DOHH2 (cell line): ENCODE data around the gene MORC2.

Experiments used
- H3F3A ChIP-seq: fragments of 200-600 bp; sonication (generic), shearing (Covaris generic); 2 replicates; pipeline ENCODE4 v1.6.0; 2016; ENCODE audit warnings: antibody characterized with exemption, mild to moderate bottlenecking; ENCODE audit not compliant: control insufficient read depth, insufficient read depth
- H3K27ac ChIP-seq: fragments of 200-600 bp; sonication (generic); 2 replicates; pipeline ENCODE4 v1.5.1; 2014; ENCODE audit warnings: low read depth, mild to moderate bottlenecking, low read length, moderate library complexity
- H3K27me3 ChIP-seq: fragments of 200-600 bp; sonication (generic); 2 replicates; pipeline ENCODE4 v1.6.1; 2014; ENCODE audit warnings: mild to moderate bottlenecking, low read length, mixed read lengths; ENCODE audit not compliant: control insufficient read depth
- H3K36me3 ChIP-seq: fragments of 200-600 bp; sonication (generic); 2 replicates; pipeline ENCODE4 v1.6.1; 2014; ENCODE audit warnings: mild to moderate bottlenecking, low read length, moderate library complexity, mixed read lengths; ENCODE audit not compliant: control insufficient read depth
- H3K4me1 ChIP-seq: fragments of 200-600 bp; sonication (generic); 2 replicates; pipeline ENCODE4 v1.6.1; 2014; ENCODE audit warnings: mild to moderate bottlenecking, low read length, mixed read lengths; ENCODE audit not compliant: control insufficient read depth
- H3K4me2 ChIP-seq: fragments of 200-600 bp; sonication (generic); 2 replicates; pipeline ENCODE4 v1.6.0; 2014; ENCODE audit warnings: mild to moderate bottlenecking, low read length, moderate library complexity
- H3K4me3 ChIP-seq: fragments of 200-600 bp; sonication (generic); 2 replicates; pipeline ENCODE4 v1.5.1; 2014; ENCODE audit warnings: mild to moderate bottlenecking, low read length, mixed read lengths
- H3K79me2 ChIP-seq: fragments of 200-600 bp; sonication (generic); 2 replicates; pipeline ENCODE4 v1.6.1; 2014; ENCODE audit warnings: mild to moderate bottlenecking, low read length, mixed read lengths; ENCODE audit not compliant: control insufficient read depth
- H3K9me2 ChIP-seq: fragments of 200-600 bp; sonication (generic); replicated peaks from 2 replicates; pipeline ENCODE4 v1.6.1; 2014; ENCODE audit warnings: mild to moderate bottlenecking, low read length, mixed read lengths; ENCODE audit not compliant: control insufficient read depth
- H3K9me3 ChIP-seq: fragments of 200-600 bp; sonication (generic); 2 replicates; pipeline ENCODE4 v1.6.1; 2014; ENCODE audit warnings: antibody characterized with exemption, low read length, mixed read lengths; ENCODE audit not compliant: control insufficient read depth, insufficient read depth
- H4K20me1 ChIP-seq: fragments of 200-600 bp; sonication (generic); 2 replicates; pipeline ENCODE4 v1.6.0; 2014; ENCODE audit warnings: low read depth, mild to moderate bottlenecking, antibody characterized with exemption, low read length, moderate library complexity; ENCODE audit not compliant: control insufficient read depth, insufficient read depth
- EZH2phosphoT487 ChIP-seq: fragments of 200-600 bp; sonication (generic); IDR thresholded peaks from 2 replicates; pipeline ENCODE4 v1.6.1; 2017; ENCODE audit warnings: borderline replicate concordance, mild to moderate bottlenecking, antibody characterized with exemption, low read length, moderate library complexity, mixed read lengths
- TF ChIP-seq, protein P1 (sequence below): fragments of 200-600 bp; sonication (generic); IDR thresholded peaks from one replicate; pipeline ENCODE4 v1.5.1; 2014; ENCODE audit warnings: antibody characterized with exemption, mild to moderate bottlenecking, low read depth, low read length; ENCODE audit not compliant: poor library complexity, severe bottlenecking

MORC2 gene

DNA sequence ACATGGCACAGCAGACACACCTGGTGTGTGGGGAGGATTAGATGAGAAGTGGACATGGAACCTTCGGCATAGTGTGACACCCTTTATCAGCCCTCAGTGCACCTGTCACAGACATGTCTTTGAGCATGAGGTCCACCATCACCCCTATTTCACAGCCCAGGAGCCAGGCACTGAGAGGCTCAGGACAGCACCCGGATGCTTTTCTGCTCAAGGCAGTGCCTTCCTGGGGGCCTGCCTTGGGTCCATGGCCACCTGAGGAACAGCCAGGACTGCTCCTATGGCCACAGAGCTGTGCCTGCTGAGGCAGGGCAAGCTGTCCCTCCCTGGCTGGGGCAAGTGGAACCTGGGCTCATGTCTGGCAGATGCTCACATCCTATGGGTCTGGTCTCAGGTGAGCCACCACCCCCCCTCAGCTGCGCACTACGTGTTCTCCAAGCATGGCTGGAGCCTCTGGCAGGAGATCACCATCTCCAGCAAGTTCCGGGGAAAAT is 75.8 kb downstream of the MORC2 start:
- Histone ChIP-seq H3K27me3 (no peaks in the 10 kb centered on the region), H3K79me2 (no peaks in the 10 kb centered on the region), H3F3A (no peaks in the 10 kb centered on the region), H3K4me3 (no peak overlapping the region), H4K20me1 (no peaks in the 10 kb centered on the region), H3K4me1 (no peaks in the 10 kb centered on the region), H3K27ac (no peak overlapping the region), H3K4me2 (no peak overlapping the region), H3K9me2 (no peaks in the 10 kb centered on the region), H3K36me3 (no peaks in the 10 kb centered on the region), H3K9me3 (no peaks in the 10 kb centered on the region)
- no peak for TF ChIP-seq EZH2phosphoT487
- TF ChIP-seq, protein P1, sequence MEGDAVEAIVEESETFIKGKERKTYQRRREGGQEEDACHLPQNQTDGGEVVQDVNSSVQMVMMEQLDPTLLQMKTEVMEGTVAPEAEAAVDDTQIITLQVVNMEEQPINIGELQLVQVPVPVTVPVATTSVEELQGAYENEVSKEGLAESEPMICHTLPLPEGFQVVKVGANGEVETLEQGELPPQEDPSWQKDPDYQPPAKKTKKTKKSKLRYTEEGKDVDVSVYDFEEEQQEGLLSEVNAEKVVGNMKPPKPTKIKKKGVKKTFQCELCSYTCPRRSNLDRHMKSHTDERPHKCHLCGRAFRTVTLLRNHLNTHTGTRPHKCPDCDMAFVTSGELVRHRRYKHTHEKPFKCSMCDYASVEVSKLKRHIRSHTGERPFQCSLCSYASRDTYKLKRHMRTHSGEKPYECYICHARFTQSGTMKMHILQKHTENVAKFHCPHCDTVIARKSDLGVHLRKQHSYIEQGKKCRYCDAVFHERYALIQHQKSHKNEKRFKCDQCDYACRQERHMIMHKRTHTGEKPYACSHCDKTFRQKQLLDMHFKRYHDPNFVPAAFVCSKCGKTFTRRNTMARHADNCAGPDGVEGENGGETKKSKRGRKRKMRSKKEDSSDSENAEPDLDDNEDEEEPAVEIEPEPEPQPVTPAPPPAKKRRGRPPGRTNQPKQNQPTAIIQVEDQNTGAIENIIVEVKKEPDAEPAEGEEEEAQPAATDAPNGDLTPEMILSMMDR: no peak

DNA sequence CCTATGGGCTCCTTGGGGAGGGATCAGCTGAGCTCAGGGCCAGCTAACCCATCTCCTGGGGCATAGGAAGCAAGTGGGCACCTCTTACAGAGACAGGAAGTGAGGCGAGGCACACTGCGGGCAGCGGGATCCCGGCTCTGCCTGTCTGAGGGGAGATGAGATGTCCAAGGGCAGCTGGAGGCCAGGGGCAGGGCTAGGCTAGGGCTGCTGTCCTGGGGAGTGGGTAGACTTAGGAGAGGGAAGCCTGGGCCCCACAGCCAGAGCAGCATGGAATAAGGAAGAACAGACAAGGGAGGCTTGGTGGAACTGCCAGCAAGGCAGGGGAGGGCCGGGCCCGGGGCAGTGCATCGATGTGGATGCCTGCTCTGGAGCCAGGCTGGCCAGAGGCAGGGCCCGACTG is 76.3 kb downstream of the MORC2 start:
- H3K9me2 ChIP-seq: no peaks in the 10 kb centered on the region
- no peaks in the 10 kb centered on the region for H3K36me3 ChIP-seq
- no peaks in the 10 kb centered on the region for H3K79me2 ChIP-seq
- no peaks in the 10 kb centered on the region for H3K4me1 ChIP-seq
- TF ChIP-seq, protein P1: no peak
- no peak for TF ChIP-seq EZH2phosphoT487
- H4K20me1 ChIP-seq: no peaks in the 10 kb centered on the region
- no peak overlapping the region for H3K4me2 ChIP-seq
- H3K9me3 ChIP-seq: no peaks in the 10 kb centered on the region
- no peak overlapping the region for H3K4me3 ChIP-seq
- no peaks in the 10 kb centered on the region for H3K27me3 ChIP-seq
- H3K27ac ChIP-seq: no peak overlapping the region
- no peaks in the 10 kb centered on the region for H3F3A ChIP-seq

DNA sequence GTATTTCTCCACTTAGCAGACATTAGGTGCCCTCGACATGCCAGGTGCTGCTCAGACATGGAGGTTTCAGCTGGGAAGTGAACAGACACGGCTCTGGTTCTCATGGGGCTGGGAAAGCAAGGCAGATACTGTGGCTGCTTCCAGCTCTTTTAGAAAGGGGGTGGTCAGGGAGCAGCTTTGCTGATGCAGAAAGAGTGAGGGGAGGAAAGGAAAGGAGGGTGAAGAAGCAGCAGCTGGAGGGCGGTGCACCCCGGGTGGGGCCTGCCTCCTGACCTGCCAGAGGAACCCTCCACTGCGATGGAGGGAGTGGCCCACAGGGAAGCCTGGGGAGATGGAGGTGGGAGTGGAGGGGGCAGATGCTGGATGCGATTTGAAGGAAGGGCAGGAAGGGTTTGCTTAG is 76.8 kb downstream of the MORC2 start:
- Histone ChIP-seq H4K20me1 (no peaks in the 10 kb centered on the region), H3K9me2 (no peaks in the 10 kb centered on the region), H3F3A (no peaks in the 10 kb centered on the region), H3K4me3 (no peak overlapping the region), H3K79me2 (no peaks in the 10 kb centered on the region), H3K4me2 (no peak overlapping the region), H3K9me3 (no peaks in the 10 kb centered on the region), H3K27ac (no peak overlapping the region), H3K4me1 (no peaks in the 10 kb centered on the region), H3K36me3 (no peaks in the 10 kb centered on the region), H3K27me3 (no peaks in the 10 kb centered on the region)
- TF ChIP-seq, protein P1: no peak
- TF ChIP-seq EZH2phosphoT487: no peak

DNA sequence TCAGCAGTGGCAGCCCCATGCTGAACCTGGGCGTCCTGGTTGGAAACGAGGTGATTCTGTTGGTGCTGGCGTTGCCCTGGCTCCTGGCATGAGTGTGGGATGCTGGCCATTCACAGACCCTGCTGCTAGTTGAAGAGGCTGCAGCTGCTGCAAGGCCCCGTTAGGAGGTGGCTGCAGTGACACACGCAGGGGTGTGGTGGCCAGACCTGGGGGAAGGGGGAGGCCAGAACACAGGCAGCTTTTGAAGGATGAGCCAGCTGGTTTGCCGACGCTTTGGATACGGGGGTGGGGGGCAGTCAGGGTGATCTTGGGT is 77.2 kb downstream of the MORC2 start:
- H3K9me3 ChIP-seq: no peaks in the 10 kb centered on the region
- no peaks in the 10 kb centered on the region for H3K27me3 ChIP-seq
- no peaks in the 10 kb centered on the region for H3K4me1 ChIP-seq
- no peaks in the 10 kb centered on the region for H3F3A ChIP-seq
- no peaks in the 10 kb centered on the region for H3K79me2 ChIP-seq
- H3K4me2 ChIP-seq: no peak overlapping the region
- no peak for TF ChIP-seq EZH2phosphoT487
- TF ChIP-seq, protein P1: no peak
- no peak overlapping the region for H3K4me3 ChIP-seq
- H4K20me1 ChIP-seq: no peaks in the 10 kb centered on the region
- no peak overlapping the region for H3K27ac ChIP-seq
- no peaks in the 10 kb centered on the region for H3K9me2 ChIP-seq
- H3K36me3 ChIP-seq: no peaks in the 10 kb centered on the region
